H1 (cell line): Measurements from ENCODE around the gene COPS2.

Experiments used
- ASH2L ChIP-seq: fragments of 200-600, 300-600 bp; sonication (generic); IDR thresholded peaks from one replicate; pipeline ENCODE4 v1.7.1; 2017; ENCODE audit warnings: low read length
- BRCA1 ChIP-seq: IDR thresholded peaks from 2 replicates; pipeline ENCODE4 v1.6.1; 2012; ENCODE audit warnings: low read depth, low read length, improper control_type of control experiment
- GABPA ChIP-seq: IDR thresholded peaks from 2 replicates; pipeline ENCODE4 v1.6.1; 2011; ENCODE audit warnings: mild to moderate bottlenecking, low read length, moderate library complexity, borderline replicate concordance; ENCODE audit not compliant: insufficient read depth
- RAD21 ChIP-seq, 2 experiments: IDR thresholded peaks in 1 of 2; conservative IDR thresholded peaks in 1 of 2; 2 replicates each; pipeline ENCODE4 v1.6.1; 2011; ENCODE audit warnings: low read depth in 2 of 2, low read length in 2 of 2, improper control_type of control experiment in 1 of 2, inconsistent platforms in 1 of 2, mild to moderate bottlenecking in 1 of 2, moderate library complexity in 1 of 2
- SIN3A ChIP-seq, 2 experiments: IDR thresholded peaks in 1 of 2; conservative IDR thresholded peaks in 1 of 2; 2 replicates each; pipeline ENCODE4 v1.6.1; 2011 to 2012; ENCODE audit warnings: low read length in 2 of 2, improper control_type of control experiment in 1 of 2, low read depth in 1 of 2, mild to moderate bottlenecking in 1 of 2
- TF ChIP-seq, protein P1 (sequence below), 3 experiments: IDR thresholded peaks; 1 replicate in 2 of 3; 2 replicates in 1 of 3; pipeline versions ENCODE4 v1.5.1 to v1.6.1; 2011; ENCODE audit warnings: low read length in 3 of 3, mild to moderate bottlenecking in 3 of 3, inconsistent platforms in 2 of 3, low read depth in 1 of 3, moderate library complexity in 1 of 3; ENCODE audit not compliant: insufficient read depth in 1 of 3; ENCODE audit errors: control extremely low read depth in 1 of 3

GRCh38 chr15:49191892-49192291 lies 36.5 kb upstream of the COPS2 start:
- TF ChIP-seq, protein P1, sequence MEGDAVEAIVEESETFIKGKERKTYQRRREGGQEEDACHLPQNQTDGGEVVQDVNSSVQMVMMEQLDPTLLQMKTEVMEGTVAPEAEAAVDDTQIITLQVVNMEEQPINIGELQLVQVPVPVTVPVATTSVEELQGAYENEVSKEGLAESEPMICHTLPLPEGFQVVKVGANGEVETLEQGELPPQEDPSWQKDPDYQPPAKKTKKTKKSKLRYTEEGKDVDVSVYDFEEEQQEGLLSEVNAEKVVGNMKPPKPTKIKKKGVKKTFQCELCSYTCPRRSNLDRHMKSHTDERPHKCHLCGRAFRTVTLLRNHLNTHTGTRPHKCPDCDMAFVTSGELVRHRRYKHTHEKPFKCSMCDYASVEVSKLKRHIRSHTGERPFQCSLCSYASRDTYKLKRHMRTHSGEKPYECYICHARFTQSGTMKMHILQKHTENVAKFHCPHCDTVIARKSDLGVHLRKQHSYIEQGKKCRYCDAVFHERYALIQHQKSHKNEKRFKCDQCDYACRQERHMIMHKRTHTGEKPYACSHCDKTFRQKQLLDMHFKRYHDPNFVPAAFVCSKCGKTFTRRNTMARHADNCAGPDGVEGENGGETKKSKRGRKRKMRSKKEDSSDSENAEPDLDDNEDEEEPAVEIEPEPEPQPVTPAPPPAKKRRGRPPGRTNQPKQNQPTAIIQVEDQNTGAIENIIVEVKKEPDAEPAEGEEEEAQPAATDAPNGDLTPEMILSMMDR (IDR thresholded peaks at IDR 0.05; ENCODE audit: control extremely low read depth in 1 of 3, insufficient read depth in 1 of 3, low read depth in 1 of 3, low read length in 3 of 3) = no peak
- TF ChIP-seq GABPA = no peak
- TF ChIP-seq RAD21 (IDR thresholded peaks at IDR 0.05 in 1 of 2, conservative IDR thresholded peaks at IDR 0.05 in 1 of 2; ENCODE audit: low read depth in 2 of 2, low read length in 2 of 2) = no peak
- no peak for TF ChIP-seq ASH2L
- no peak for TF ChIP-seq SIN3A (conservative IDR thresholded peaks at IDR 0.05 in 1 of 2, IDR thresholded peaks at IDR 0.05 in 1 of 2; ENCODE audit: low read depth in 1 of 2, low read length in 2 of 2)
- no peak for TF ChIP-seq BRCA1
